Islet precursor cell (in vitro differentiated cells): ENCODE results near the gene PSMB1.

Experiments
- DNase-seq: peaks from one replicate; pipeline ENCODE4 v3.0.0-alpha.2; 2018

PSMB1 gene

DNA sequence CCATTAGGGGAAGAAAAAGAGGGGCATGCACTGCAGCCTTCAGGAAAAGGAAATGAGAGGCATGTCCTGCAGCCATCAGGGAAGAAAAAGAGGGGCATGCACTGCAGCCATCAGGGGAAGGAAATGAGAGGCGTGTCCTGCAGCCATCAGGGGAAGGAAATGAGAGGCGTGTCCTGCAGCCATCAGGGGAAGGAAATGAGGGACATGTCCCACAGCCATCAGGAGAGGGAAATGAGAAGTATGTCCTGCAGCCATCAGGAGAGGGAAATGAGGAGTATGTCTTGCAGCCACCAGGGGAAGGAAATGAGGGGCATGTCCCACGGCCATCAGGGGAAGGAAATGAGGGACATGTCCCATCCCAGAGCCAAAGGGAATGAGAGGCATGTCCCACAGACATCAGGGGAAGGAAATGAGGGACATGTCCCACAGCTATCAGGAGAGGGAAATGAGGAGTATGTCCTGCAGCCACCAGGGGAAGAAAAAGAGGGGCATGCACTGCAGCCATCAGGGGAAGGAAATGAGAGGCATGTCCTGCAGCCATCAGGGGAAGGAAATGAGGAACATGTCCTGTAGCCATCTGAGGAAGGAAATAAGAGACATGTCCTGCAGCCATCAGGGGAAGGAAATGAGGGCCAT is 52.0 kb downstream of the PSMB1 start:
- no peak for DNase-seq

DNA sequence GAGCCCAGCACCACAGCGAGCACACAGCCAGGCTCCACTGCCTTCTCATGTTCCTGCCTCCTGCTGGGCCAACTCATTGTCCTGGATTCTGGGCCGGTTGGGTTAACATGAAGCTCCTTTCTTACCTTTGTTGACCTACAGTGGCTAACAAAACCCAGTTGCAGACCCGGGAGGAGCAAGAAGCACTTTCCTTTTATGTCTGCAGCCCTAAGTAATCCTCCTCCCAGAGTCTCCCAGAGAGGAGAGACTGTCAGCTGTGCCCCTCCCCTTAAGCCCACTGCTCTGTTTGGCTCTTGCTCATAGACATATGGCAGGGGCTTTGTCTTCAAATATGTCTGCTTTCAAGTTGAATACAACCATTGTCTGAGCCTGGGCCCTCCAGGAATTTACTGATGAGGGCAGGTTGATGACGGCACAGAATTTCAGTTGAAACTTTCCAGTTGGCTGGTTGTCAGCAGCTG is 55.2 kb downstream of the PSMB1 start:
- peak; percentile 94 for DNase-seq

DNA sequence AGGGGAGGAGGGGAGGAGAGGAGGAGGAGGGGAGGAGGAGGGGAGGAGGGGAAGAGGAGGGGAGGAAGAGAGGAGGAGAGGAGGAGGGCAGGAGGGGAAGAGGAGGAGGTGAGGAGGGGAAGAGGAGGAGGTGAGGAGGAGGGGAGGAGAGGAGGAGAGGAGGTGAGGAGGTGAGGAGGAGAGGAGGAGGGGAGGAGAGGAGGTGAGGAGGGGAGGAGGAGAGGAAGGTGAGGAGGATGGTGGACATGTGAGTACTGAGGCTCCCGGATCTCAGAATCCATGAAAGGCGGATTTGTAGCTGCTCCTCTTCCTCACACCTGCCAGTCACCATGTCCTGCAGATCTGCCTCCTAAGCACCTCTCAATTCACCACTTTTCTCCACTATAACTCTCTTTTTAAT is 59.8 kb downstream of the PSMB1 start:
- DNase-seq: no peak

DNA sequence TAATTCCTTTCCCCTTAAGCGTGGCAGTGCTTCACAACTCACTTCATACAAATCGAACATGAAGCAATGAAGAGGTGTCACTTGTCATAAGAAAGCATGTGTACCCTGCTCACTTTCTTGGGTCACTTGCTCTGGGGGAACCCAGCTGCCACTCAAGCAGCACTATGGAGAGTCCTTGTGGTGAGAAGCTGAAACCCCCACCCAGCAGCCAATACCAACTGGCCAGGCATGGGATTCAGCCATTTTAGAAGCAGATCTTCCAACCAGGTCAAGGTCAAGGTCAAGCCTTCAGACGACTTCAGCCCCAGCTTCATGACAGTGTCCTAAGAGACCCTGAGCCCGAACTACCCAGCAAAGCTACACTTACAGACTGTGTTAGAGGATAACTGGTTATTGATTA is 62.8 kb downstream of the PSMB1 start:
- no peak for DNase-seq

DNA sequence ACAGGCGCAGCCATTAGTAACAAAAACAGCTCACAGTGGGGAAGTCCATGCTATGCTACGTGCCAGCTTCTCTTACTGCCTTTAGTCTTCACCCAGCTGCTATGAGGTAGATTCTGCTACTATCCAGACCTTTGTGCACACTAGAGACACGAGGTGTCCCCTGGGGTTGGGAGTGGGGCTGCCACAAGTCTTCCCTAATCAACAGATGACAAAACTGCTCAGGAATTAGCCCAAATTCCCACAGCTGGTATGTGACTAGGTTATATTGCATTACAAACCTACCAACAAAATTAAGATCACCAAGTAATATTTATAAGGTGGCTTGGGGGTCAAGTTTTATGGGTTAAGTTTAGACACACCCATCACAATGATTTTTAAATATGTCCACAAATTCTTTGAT is 63.3 kb downstream of the PSMB1 start:
- no peak for DNase-seq

DNA sequence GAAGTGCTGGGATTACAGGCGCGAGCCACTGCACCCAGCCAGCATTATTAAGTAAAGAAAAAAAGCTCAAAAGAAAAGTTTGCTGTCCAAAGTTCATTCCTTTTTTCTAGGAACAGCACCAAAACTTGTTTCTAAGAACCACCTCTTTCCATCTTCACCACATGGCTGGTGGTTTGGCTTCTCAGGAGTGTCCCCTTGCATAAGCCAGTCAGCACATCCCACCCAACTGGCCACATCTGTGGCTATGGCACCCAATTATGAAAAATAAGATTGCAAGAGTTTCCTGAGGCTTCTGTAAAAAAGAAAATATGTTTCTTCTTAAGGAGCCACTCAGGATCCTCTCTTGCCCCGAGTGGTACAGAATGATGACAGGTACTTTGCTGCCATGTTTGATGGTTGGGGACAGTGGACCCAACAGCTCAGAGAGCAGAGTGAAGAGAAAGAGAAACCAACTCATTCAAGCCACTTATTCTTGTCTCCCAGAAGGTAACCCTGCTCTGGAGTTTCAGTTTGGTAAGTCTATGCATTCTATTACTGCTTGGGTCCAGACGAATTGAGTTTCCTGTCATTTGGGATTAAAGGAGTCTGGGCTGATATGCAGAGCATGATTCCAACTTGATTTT is 65.3 kb downstream of the PSMB1 start:
- no peak for DNase-seq

DNA sequence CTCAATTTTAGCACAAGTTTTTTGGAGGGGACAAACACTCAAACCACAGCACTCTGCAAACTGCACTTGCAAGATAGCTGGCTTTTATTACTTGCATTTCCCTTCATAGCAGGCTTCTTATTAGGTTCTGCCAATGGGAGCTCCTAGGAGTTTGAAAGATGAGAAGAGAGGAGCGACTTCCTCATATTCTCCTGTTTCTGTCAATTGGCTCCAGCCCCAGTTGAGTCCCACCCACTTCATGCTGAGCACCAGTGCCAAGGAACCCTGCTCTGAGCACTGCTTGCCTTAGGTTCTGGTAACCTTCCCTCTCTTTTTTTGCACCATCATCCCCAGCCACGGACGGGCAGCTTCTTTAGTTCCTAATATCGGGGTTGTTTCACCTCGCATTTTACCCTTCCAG is 67.9 kb downstream of the PSMB1 start:
- no peak for DNase-seq
